AG09309 (cell line): ENCODE measurements around the gene CCP110.

ENCODE experiments used
- DNase-seq: peaks from one replicate; pipeline ENCODE4 v3.0.0-alpha.2; 2010; ENCODE audit warnings: low read depth
- H3K4me3 ChIP-seq: 2 replicates; pipeline ENCODE4 v1.5.1; 2011; ENCODE audit warnings: mild to moderate bottlenecking, low read depth, low read length, moderate library complexity; ENCODE audit not compliant: control insufficient read depth
- TF ChIP-seq, protein P1 (sequence below): IDR thresholded peaks from 2 replicates; pipeline ENCODE4 v1.5.1; 2011; ENCODE audit warnings: mild to moderate bottlenecking, low read depth, low read length, inconsistent platforms; ENCODE audit not compliant: insufficient read depth, control insufficient read depth; ENCODE audit errors: missing control alignments

CCP110 gene, protein sequence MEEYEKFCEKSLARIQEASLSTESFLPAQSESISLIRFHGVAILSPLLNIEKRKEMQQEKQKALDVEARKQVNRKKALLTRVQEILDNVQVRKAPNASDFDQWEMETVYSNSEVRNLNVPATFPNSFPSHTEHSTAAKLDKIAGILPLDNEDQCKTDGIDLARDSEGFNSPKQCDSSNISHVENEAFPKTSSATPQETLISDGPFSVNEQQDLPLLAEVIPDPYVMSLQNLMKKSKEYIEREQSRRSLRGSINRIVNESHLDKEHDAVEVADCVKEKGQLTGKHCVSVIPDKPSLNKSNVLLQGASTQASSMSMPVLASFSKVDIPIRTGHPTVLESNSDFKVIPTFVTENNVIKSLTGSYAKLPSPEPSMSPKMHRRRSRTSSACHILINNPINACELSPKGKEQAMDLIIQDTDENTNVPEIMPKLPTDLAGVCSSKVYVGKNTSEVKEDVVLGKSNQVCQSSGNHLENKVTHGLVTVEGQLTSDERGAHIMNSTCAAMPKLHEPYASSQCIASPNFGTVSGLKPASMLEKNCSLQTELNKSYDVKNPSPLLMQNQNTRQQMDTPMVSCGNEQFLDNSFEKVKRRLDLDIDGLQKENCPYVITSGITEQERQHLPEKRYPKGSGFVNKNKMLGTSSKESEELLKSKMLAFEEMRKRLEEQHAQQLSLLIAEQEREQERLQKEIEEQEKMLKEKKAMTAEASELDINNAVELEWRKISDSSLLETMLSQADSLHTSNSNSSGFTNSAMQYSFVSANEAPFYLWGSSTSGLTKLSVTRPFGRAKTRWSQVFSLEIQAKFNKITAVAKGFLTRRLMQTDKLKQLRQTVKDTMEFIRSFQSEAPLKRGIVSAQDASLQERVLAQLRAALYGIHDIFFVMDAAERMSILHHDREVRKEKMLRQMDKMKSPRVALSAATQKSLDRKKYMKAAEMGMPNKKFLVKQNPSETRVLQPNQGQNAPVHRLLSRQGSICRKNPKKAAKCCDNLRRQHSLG

DNA sequence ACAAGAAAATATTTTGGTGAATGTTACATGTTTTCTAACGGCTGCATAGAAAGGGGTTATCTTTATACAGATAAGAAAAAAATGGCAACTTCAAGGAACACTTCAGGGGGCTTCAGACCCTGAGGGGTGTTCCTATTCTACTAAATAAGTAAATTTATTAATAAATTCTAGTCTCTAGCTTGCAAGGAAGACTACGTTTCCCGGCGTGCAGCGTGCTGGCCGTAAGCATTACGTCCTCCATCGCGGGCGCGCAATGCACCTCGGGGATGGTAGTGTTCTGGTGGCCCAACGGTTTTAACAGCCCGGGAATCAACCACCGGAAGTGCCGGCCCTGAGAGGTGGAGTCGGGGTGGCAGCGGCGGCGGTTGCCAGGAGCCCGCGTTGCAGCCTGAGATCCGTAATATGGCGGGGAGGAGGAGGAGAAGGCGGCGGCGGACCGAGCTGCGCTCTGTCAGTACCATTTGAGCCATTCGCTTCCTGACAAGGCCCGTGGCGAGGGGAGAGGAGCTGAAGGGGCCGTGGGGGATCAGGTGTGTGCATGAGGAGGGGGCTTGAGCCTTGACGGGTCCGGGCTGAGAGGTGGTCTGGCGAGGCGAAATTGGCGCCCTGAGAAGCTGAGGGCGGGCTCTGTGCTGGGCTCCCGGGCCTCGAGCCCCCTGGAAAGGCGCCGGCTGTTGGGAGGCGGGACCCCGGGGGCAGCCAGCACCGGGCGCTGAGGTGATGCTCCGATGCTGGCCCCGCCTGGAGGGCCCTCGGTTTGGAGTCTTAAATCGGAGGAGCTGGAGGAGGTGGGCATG, at the start of gene CCP110:
CCP110 (plus strand) TSS at position 384 of the 797 bp plus-strand sequence. CDS start 3,940 bp downstream, outside the sequence.
- TF ChIP-seq, protein P1, sequence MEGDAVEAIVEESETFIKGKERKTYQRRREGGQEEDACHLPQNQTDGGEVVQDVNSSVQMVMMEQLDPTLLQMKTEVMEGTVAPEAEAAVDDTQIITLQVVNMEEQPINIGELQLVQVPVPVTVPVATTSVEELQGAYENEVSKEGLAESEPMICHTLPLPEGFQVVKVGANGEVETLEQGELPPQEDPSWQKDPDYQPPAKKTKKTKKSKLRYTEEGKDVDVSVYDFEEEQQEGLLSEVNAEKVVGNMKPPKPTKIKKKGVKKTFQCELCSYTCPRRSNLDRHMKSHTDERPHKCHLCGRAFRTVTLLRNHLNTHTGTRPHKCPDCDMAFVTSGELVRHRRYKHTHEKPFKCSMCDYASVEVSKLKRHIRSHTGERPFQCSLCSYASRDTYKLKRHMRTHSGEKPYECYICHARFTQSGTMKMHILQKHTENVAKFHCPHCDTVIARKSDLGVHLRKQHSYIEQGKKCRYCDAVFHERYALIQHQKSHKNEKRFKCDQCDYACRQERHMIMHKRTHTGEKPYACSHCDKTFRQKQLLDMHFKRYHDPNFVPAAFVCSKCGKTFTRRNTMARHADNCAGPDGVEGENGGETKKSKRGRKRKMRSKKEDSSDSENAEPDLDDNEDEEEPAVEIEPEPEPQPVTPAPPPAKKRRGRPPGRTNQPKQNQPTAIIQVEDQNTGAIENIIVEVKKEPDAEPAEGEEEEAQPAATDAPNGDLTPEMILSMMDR = no peak
- H3K4me3 ChIP-seq = peak within 1 kb of the TSS; percentile 72
- DNase-seq = peak; percentile 82

- TF ChIP-seq, protein P1 = no peak
- no peak overlapping the region for H3K4me3 ChIP-seq
- DNase-seq = no peak
Measured at GRCh38 chr16:19474617-19475016, 49.1 kb upstream of the CCP110 start.

GRCh38 chr16:19478505-19478904, 45.2 kb upstream of the CCP110 start:
- DNase-seq = no peak
- H3K4me3 ChIP-seq = no peak overlapping the region
- TF ChIP-seq, protein P1 = no peak

GRCh38 chr16:19479302-19479721, 44.4 kb upstream of the CCP110 start:
- no peak for DNase-seq
- TF ChIP-seq, protein P1 = no peak

DNA sequence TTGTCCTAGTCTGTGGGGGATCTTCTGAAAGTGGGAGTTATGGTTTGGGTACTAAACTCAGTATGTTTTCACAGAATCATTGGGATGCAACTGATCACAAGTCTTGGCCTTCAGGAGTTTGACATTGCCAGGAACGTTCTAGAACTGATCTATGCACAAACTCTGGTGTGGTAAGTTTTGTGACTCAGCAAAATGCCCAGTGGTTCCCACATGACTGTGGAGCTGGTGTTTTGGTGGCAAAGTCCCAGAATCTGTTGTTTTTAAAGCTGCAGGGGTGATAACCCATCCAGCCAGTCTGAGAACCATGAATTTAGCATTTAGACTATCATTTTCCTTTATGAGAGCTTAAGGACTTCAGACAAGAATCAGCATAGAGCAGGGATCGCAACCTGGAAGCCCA, 42.4 kb upstream of the CCP110 start:
- no peak overlapping the region for H3K4me3 ChIP-seq
- TF ChIP-seq, protein P1 = no peak
- no peak for DNase-seq

More at GRCh38 chr16:19479302-19479721, 44.4 kb upstream of the CCP110 start:
- H3K4me3 ChIP-seq = no peak overlapping the region

DNA sequence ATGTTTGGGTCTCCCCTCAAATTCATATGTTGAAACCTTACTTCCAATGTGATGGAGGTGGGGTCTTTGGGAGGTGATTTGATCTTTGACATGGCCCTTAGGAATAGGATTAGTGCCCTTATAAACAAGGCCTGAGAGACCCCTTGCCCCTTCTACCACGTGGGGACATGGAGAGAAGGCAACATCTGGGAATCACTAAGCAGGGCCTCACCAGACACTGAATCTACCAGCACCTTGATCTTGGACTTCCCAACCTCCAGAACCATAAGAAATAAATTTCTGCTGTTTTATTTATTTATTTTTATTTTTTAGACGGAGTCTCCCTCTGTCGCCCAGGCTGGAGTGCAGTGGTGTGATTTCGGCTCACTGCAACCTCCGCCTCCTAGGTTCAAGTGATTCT, 42.0 kb upstream of the CCP110 start:
- H3K4me3 ChIP-seq = no peak overlapping the region
- DNase-seq = no peak
- TF ChIP-seq, protein P1 = no peak
